ENCODE results near the gene GEMIN8.

GEMIN8 gene

GRCh38 chrX:14073071-14073470 is 43.4 kb upstream of the GEMIN8 start:
- Histone ChIP-seq H3K4me1 (ENCODE audit: insufficient read depth, low read length, severe bottlenecking) (no peaks in the 10 kb centered on the region), H3K9me2 (ENCODE audit: low read depth, low read length) (no peaks in the 10 kb centered on the region), H2AFZ (ENCODE audit: low read length) (no peak overlapping the region), H3K4me3 (ENCODE audit: low read depth, low read length, poor library complexity, severe bottlenecking) (no peak overlapping the region), H3K9ac (ENCODE audit: low read length) (no peak overlapping the region), H3K79me2 (ENCODE audit: insufficient read depth, low read length) (no peaks in the 10 kb centered on the region), H3K4me2 (ENCODE audit: low read length) (no peak overlapping the region), H3K36me3 (ENCODE audit: insufficient read depth, low read length) (no peaks in the 10 kb centered on the region), H3K27ac (ENCODE audit: low read depth, low read length, poor library complexity, severe bottlenecking) (no peak overlapping the region), H3K27me3 (ENCODE audit: insufficient read depth, low read length) (no peaks in the 10 kb centered on the region), H3F3A (ENCODE audit: insufficient read depth, low read length) (no peaks in the 10 kb centered on the region), H3K9me3 (ENCODE audit: low read length) (no peaks in the 10 kb centered on the region), H4K20me1 (ENCODE audit: insufficient read depth, low read length) (no peaks in the 10 kb centered on the region)
- no peak for TF ChIP-seq CTCF (IDR thresholded peaks at IDR 0.05; ENCODE audit: low read length)
- no peak for TF ChIP-seq EZH2 (IDR thresholded peaks at IDR 0.05; ENCODE audit: borderline replicate concordance, low read length)

GRCh38 chrX:14065800-14066199 is 36.1 kb upstream of the GEMIN8 start:
- Histone ChIP-seq H3K27me3 (ENCODE audit: insufficient read depth, low read length) (no peaks in the 10 kb centered on the region), H3K9me3 (ENCODE audit: low read length) (no peaks in the 10 kb centered on the region), H2AFZ (ENCODE audit: low read length) (no peak overlapping the region), H3K79me2 (ENCODE audit: insufficient read depth, low read length) (no peaks in the 10 kb centered on the region), H3K36me3 (ENCODE audit: insufficient read depth, low read length) (no peaks in the 10 kb centered on the region), H3F3A (ENCODE audit: insufficient read depth, low read length) (no peaks in the 10 kb centered on the region), H4K20me1 (ENCODE audit: insufficient read depth, low read length) (no peaks in the 10 kb centered on the region), H3K4me2 (ENCODE audit: low read length) (no peak overlapping the region), H3K9me2 (ENCODE audit: low read depth, low read length) (no peaks in the 10 kb centered on the region), H3K9ac (ENCODE audit: low read length) (no peak overlapping the region), H3K27ac (ENCODE audit: low read depth, low read length, poor library complexity, severe bottlenecking) (no peak overlapping the region), H3K4me1 (ENCODE audit: insufficient read depth, low read length, severe bottlenecking) (no peaks in the 10 kb centered on the region), H3K4me3 (ENCODE audit: low read depth, low read length, poor library complexity, severe bottlenecking) (no peak overlapping the region)
- TF ChIP-seq CTCF (IDR thresholded peaks at IDR 0.05; ENCODE audit: low read length) = no peak
- TF ChIP-seq EZH2 (IDR thresholded peaks at IDR 0.05; ENCODE audit: borderline replicate concordance, low read length) = no peak

- Histone ChIP-seq H3K4me3 (ENCODE audit: low read depth, low read length, poor library complexity, severe bottlenecking) (no peak overlapping the region), H3K9me3 (ENCODE audit: low read length) (no peaks in the 10 kb centered on the region), H2AFZ (ENCODE audit: low read length) (no peak overlapping the region), H3K4me2 (ENCODE audit: low read length) (no peak overlapping the region), H3K79me2 (ENCODE audit: insufficient read depth, low read length) (no peaks in the 10 kb centered on the region), H3K27me3 (ENCODE audit: insufficient read depth, low read length) (no peaks in the 10 kb centered on the region), H3K9ac (ENCODE audit: low read length) (no peak overlapping the region), H3K4me1 (ENCODE audit: insufficient read depth, low read length, severe bottlenecking) (no peaks in the 10 kb centered on the region), H3K36me3 (ENCODE audit: insufficient read depth, low read length) (no peaks in the 10 kb centered on the region), H3K27ac (ENCODE audit: low read depth, low read length, poor library complexity, severe bottlenecking) (no peak overlapping the region), H4K20me1 (ENCODE audit: insufficient read depth, low read length) (no peaks in the 10 kb centered on the region), H3F3A (ENCODE audit: insufficient read depth, low read length) (no peaks in the 10 kb centered on the region), H3K9me2 (ENCODE audit: low read depth, low read length) (no peaks in the 10 kb centered on the region)
- no peak for TF ChIP-seq EZH2 (IDR thresholded peaks at IDR 0.05; ENCODE audit: borderline replicate concordance, low read length)
- no peak for TF ChIP-seq CTCF (IDR thresholded peaks at IDR 0.05; ENCODE audit: low read length)
Measured at GRCh38 chrX:14064626-14065432, 35.1 kb upstream of the GEMIN8 start.

Data from OCI-LY1 (cell line).